ENCODE results near the gene BLZF1.

- no peak for TF ChIP-seq CTCF (IDR thresholded peaks at IDR 0.05)
- no peak for TF ChIP-seq POLR2A (IDR thresholded peaks at IDR 0.05)
Measured at GRCh38 chr1:169363046-169363730, 4.8 kb upstream of the BLZF1 start.
